Keratinocyte (primary cell): ENCODE results near the gene PACS2.

ENCODE experiments used
- CTCF ChIP-seq, 3 experiments: IDR thresholded peaks in 1 of 3; conservative IDR thresholded peaks in 1 of 3; optimal IDR thresholded peaks in 1 of 3; 2 replicates in 2 of 3; 3 replicates in 1 of 3; pipeline versions ENCODE3 to v1.5.1; 2011; ENCODE audit warnings: low read length in 3 of 3, mild to moderate bottlenecking in 3 of 3, moderate library complexity in 2 of 3, control low read depth in 1 of 3, inconsistent platforms in 1 of 3; ENCODE audit not compliant: insufficient read depth in 2 of 3; ENCODE audit errors: extremely low read depth in 1 of 3
- EZH2 ChIP-seq: IDR thresholded peaks from one replicate; pipeline ENCODE4 v1.6.1; 2012; ENCODE audit warnings: inconsistent platforms, mild to moderate bottlenecking, low read length, moderate library complexity

- TF ChIP-seq CTCF (optimal IDR thresholded peaks at IDR 0.05 in 1 of 3, IDR thresholded peaks at IDR 0.05 in 1 of 3, conservative IDR thresholded peaks at IDR 0.05 in 1 of 3; ENCODE audit: extremely low read depth in 1 of 3, insufficient read depth in 2 of 3, low read length in 3 of 3) (no peak), EZH2 (no peak)
Observed at GRCh38 chr14:105301103-105301914, 13.2 kb upstream of the PACS2 start.
